Neural crest cell (in vitro differentiated cells): ENCODE measurements around the gene MAST4. TPM values are rescaled to one million over a fixed set of nuclear protein-coding genes. Genes with fewer than 3 reads are reported as not detected.

Experiments
- DNase-seq: peaks from one replicate; pipeline ENCODE4 v3.0.0; 2021; ENCODE audit warnings: low read depth, mixed read lengths, low spot score
- H3K27ac Mint-ChIP-seq: one replicate; pipeline ENCODE4 v1.8.0; 2021; ENCODE audit warnings: mild to moderate bottlenecking, mixed read lengths; ENCODE audit not compliant: unreplicated experiment
- H3K27me3 Mint-ChIP-seq: 2 replicates; pipeline ENCODE4 v1.8.0; 2021; ENCODE audit warnings: low read depth, mild to moderate bottlenecking, mixed read lengths
- H3K36me3 Mint-ChIP-seq: 2 replicates; pipeline ENCODE4 v1.8.0; 2021; ENCODE audit warnings: low read depth, mild to moderate bottlenecking, mixed read lengths
- H3K4me1 Mint-ChIP-seq: 2 replicates; pipeline ENCODE4 v1.8.0; 2021; ENCODE audit warnings: mixed read lengths
- H3K4me3 Mint-ChIP-seq: one replicate; pipeline ENCODE4 v1.8.0; 2021; ENCODE audit warnings: mild to moderate bottlenecking, mixed read lengths
- H3K9me3 Mint-ChIP-seq: 2 replicates; pipeline ENCODE4 v1.8.0; 2021; ENCODE audit warnings: mixed read lengths
- total RNA-seq: library from RNA; stranded (reverse); gene quantifications from 2 replicates; pipeline ENCODE4 v1.2.1, GENCODE V29; 2021
- TF ChIP-seq, protein P1 (sequence below): fragments of 200-600 bp; sonication (generic); conservative IDR thresholded peaks from 2 replicates; pipeline ENCODE4 v1.5.0; 2021; ENCODE audit warnings: antibody characterized with exemption, mild to moderate bottlenecking

The MAST4 gene
- total RNA-seq, 1 donor from 2014 or later, result 7.3 TPM

- no peak overlapping the region for H3K4me3 Mint-ChIP-seq
- peaks cover 3% of the 10 kb centered on the region for H3K36me3 Mint-ChIP-seq
- no peaks in the 10 kb centered on the region for H3K27me3 Mint-ChIP-seq
- TF ChIP-seq, protein P1, sequence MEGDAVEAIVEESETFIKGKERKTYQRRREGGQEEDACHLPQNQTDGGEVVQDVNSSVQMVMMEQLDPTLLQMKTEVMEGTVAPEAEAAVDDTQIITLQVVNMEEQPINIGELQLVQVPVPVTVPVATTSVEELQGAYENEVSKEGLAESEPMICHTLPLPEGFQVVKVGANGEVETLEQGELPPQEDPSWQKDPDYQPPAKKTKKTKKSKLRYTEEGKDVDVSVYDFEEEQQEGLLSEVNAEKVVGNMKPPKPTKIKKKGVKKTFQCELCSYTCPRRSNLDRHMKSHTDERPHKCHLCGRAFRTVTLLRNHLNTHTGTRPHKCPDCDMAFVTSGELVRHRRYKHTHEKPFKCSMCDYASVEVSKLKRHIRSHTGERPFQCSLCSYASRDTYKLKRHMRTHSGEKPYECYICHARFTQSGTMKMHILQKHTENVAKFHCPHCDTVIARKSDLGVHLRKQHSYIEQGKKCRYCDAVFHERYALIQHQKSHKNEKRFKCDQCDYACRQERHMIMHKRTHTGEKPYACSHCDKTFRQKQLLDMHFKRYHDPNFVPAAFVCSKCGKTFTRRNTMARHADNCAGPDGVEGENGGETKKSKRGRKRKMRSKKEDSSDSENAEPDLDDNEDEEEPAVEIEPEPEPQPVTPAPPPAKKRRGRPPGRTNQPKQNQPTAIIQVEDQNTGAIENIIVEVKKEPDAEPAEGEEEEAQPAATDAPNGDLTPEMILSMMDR, result no peak
- peaks cover 13% of the 10 kb centered on the region for H3K9me3 Mint-ChIP-seq
- DNase-seq, result no peak
- H3K4me1 Mint-ChIP-seq, result peaks cover 5% of the 10 kb centered on the region
- no peak overlapping the region for H3K27ac Mint-ChIP-seq
Measured at GRCh38 chr5:66708368-66708767, 112.2 kb downstream of the MAST4 start.

DNA sequence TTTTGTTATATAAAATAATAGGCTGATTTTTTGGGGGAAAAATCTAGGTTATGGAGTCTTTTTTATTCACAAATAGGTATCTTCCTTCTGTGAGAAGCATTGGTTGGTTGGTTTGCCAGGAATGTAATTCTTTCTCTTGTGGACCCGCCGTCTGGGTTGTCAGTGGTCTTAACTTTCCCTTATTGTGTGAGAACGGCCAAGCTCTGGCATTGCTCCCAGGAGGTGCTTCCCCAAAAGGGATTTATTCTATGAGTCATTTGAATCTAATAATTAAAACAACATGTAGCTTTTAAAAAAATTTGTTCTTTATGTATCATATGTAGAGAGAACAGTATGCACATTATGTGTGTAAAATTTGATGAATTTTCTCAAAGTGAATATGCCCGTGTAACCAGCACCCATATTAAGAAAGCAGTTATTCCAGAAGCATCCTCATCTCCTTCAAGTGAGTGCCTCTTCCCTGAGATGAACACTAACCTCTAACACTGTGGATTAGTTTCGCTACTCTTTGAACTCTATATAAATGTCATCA lies 114.4 kb downstream of the MAST4 start:
- Mint-ChIP-seq H3K36me3 (peaks cover 3% of the 10 kb centered on the region), H3K27ac (no peak overlapping the region), H3K9me3 (peaks cover 13% of the 10 kb centered on the region), H3K4me3 (no peak overlapping the region), H3K4me1 (no peaks in the 10 kb centered on the region), H3K27me3 (no peaks in the 10 kb centered on the region)
- TF ChIP-seq, protein P1, result no peak
- DNase-seq, result no peak

- peaks cover 12% of the 10 kb centered on the region for H3K4me1 Mint-ChIP-seq
- peaks cover 13% of the 10 kb centered on the region for H3K9me3 Mint-ChIP-seq
- no peak overlapping the region for H3K4me3 Mint-ChIP-seq
- H3K27me3 Mint-ChIP-seq, result no peaks in the 10 kb centered on the region
- H3K36me3 Mint-ChIP-seq, result peaks cover 3% of the 10 kb centered on the region
- TF ChIP-seq, protein P1, result no peak
- no peak for DNase-seq
- H3K27ac Mint-ChIP-seq, result no peak overlapping the region
Measured at GRCh38 chr5:66713998-66714397, 117.8 kb downstream of the MAST4 start.

DNA sequence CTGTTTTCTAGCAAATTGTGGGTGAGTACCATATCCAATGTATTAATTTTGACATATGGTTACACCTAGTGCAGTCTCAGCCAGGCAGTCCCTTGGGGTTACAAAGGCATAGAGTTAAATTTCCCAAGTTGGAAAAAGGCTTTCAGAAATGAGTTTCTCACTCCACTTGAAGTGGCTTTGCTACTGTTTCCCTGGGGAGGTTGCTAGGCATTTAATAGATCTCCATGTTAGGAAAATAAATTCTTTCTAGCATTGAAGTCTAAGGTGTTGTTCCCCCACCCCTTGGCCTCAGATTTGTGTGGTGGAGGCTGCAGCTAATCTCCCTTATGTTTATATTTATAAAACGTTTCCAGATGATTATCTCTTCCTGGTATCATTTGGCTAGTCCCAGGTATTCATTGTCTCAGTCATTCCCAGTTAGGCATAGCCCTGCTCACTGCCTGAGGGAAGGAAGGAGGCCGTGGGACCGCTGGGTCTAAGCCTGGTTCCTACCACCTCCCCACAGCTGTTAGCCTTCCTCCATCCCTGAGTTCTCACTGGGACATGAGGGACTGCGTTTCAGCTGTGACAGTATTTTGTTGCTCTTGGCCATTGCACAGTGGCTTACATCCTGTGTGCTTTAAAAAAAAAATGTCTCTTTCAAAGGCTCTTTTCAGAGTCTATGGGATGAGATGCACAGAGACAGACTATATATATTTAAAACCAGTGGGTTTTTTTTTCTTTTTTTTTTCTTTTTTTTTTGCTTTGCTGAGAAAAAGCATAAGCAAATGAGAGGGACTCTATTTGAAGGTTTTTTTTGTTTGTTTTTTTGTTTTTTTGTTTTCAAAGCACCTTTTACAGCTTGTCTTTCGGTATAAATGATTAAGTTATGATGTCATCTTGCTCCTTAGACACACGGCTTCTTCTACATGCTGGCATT lies 121.5 kb downstream of the MAST4 start:
- no peak overlapping the region for H3K27ac Mint-ChIP-seq
- H3K4me3 Mint-ChIP-seq, result no peak overlapping the region
- peaks cover 3% of the 10 kb centered on the region for H3K36me3 Mint-ChIP-seq
- H3K4me1 Mint-ChIP-seq, result peaks cover 16% of the 10 kb centered on the region
- no peak for DNase-seq
- TF ChIP-seq, protein P1, result no peak
- peaks cover 4% of the 10 kb centered on the region for H3K9me3 Mint-ChIP-seq
- H3K27me3 Mint-ChIP-seq, result no peaks in the 10 kb centered on the region

DNA sequence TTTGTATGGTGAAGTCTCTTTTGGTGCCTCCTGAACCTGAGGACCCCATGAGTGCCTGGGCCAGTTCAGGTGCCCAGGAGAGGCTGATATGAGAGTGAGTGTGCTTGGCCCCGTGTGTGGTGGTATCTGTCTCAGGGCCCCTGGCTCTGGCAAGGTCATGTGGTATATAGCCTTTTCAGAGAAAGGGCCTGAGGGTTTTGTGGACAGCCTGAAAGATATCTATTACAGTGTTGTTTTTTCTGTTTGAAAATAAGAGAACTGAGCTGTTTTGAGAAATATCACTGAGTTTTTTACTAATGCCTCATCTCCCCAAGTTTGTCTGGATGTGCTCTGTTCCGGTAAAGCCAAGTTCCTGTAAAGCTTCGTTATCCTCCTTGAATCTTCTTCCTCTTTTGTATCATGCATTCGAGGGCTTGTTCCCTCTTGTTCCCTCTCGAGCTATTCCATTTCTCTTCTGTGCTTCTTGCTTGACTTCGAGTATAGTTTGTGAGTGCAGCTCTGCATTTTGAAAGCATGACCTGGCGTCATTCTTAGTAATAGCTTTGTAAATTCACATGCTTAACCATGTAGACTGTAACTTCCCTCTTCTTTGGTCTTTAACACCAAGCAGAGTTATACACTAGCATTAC lies 122.3 kb downstream of the MAST4 start:
- no peaks in the 10 kb centered on the region for H3K27me3 Mint-ChIP-seq
- no peaks in the 10 kb centered on the region for H3K9me3 Mint-ChIP-seq
- no peak overlapping the region for H3K4me3 Mint-ChIP-seq
- no peak for DNase-seq
- H3K36me3 Mint-ChIP-seq, result no peaks in the 10 kb centered on the region
- H3K27ac Mint-ChIP-seq, result no peak overlapping the region
- peaks cover 16% of the 10 kb centered on the region for H3K4me1 Mint-ChIP-seq
- TF ChIP-seq, protein P1, result no peak
